CD14-positive monocyte (primary cell): ENCODE measurements around the gene IL1A. TPM values are rescaled to one million over a fixed set of nuclear protein-coding genes. Genes with fewer than 3 reads are reported as not detected.

Experiments used
- DNase-seq, 3 donors: peaks; one replicate each; pipeline ENCODE4 v3.0.0-alpha.2; 2011 to 2022
- H2AFZ ChIP-seq: 2 replicates; pipeline ENCODE4 v1.6.0; 2012; ENCODE audit warnings: mild to moderate bottlenecking, low read depth, low read length, inconsistent platforms; ENCODE audit not compliant: insufficient read depth, poor library complexity, severe bottlenecking
- H3K27ac ChIP-seq, 2 donors: 1 replicate in 1 of 2; 2 replicates in 1 of 2; pipeline ENCODE4 v1.5.1; 2012 to 2013; ENCODE audit warnings: low read length in 2 of 2, control low read depth in 1 of 2, inconsistent platforms in 1 of 2, low read depth in 1 of 2, mild to moderate bottlenecking in 1 of 2
- H3K27me3 ChIP-seq, 2 donors: one replicate each; pipeline versions ENCODE4 v1.6.0 to v1.6.1; 2011 to 2013; ENCODE audit warnings: low read length in 2 of 2; ENCODE audit not compliant: control insufficient read depth in 2 of 2, insufficient read depth in 2 of 2
- H3K36me3 ChIP-seq, 2 donors: replicated peaks in 1 of 2; 1 replicate in 1 of 2; 2 replicates in 1 of 2; pipeline versions ENCODE4 v1.5.1 to v1.6.1; 2012 to 2013; ENCODE audit warnings: low read length in 2 of 2, control low read depth in 1 of 2, inconsistent platforms in 1 of 2, mild to moderate bottlenecking in 1 of 2; ENCODE audit not compliant: insufficient read depth in 2 of 2, control insufficient read depth in 1 of 2
- H3K4me1 ChIP-seq, 2 donors: 1 replicate in 1 of 2; 2 replicates in 1 of 2; pipeline versions ENCODE4 v1.5.1 to v1.6.1; 2012 to 2013; ENCODE audit warnings: low read length in 2 of 2, control low read depth in 1 of 2, inconsistent platforms in 1 of 2, mild to moderate bottlenecking in 1 of 2, moderate library complexity in 1 of 2; ENCODE audit not compliant: insufficient read depth in 2 of 2, control insufficient read depth in 1 of 2
- H3K4me2 ChIP-seq: replicated peaks from 2 replicates; pipeline ENCODE3; 2012; ENCODE audit warnings: low read length, moderate library complexity, mild to moderate bottlenecking; ENCODE audit not compliant: poor library complexity, severe bottlenecking; ENCODE audit errors: extremely low read depth
- H3K4me3 ChIP-seq, 3 experiments: fragments of 200-600 bp in 1 of 3; sonication (generic) in 1 of 3; replicated peaks in 1 of 3; 1 replicate in 2 of 3; 2 replicates in 1 of 3; pipeline ENCODE4 v1.5.1; 2011 to 2013; ENCODE audit warnings: low read length in 3 of 3, mild to moderate bottlenecking in 3 of 3, control low read depth in 2 of 3, low read depth in 2 of 3, inconsistent platforms in 1 of 3, moderate library complexity in 1 of 3
- H3K79me2 ChIP-seq: 2 replicates; pipeline ENCODE4 v1.6.0; 2012; ENCODE audit warnings: mild to moderate bottlenecking, control low read depth, inconsistent platforms, low read length, moderate library complexity; ENCODE audit not compliant: insufficient read depth
- H3K9ac ChIP-seq: 2 replicates; pipeline ENCODE4 v1.6.0; 2017; ENCODE audit warnings: low read length, mild to moderate bottlenecking; ENCODE audit not compliant: insufficient read depth, poor library complexity, severe bottlenecking
- H3K9me3 ChIP-seq, 2 donors: replicated peaks in 1 of 2; 1 replicate in 1 of 2; 2 replicates in 1 of 2; pipeline versions ENCODE4 v1.5.1 to v1.6.1; 2012 to 2013; ENCODE audit warnings: low read length in 2 of 2, control low read depth in 1 of 2; ENCODE audit not compliant: control insufficient read depth in 1 of 2, insufficient read depth in 1 of 2
- H4K20me1 ChIP-seq: 2 replicates; pipeline ENCODE4 v1.6.0; 2012; ENCODE audit warnings: mild to moderate bottlenecking, low read length, control low read depth, moderate library complexity; ENCODE audit not compliant: insufficient read depth
- H3K27ac Mint-ChIP-seq, 7 donors: one replicate each; pipeline ENCODE4 v1.8.0; 2020; ENCODE audit warnings: mild to moderate bottlenecking in 7 of 7, mixed read lengths in 7 of 7, moderate library complexity in 6 of 7, inconsistent platforms in 2 of 7
- H3K27me3 Mint-ChIP-seq, 3 donors: one replicate each; pipeline ENCODE4 v1.8.0; 2021 to 2022; ENCODE audit warnings: low read depth in 3 of 3, mild to moderate bottlenecking in 3 of 3, mixed read lengths in 3 of 3, moderate library complexity in 3 of 3, inconsistent platforms in 1 of 3
- H3K36me3 Mint-ChIP-seq, 2 donors: one replicate each; pipeline ENCODE4 v1.8.0; 2020; ENCODE audit warnings: mixed read lengths in 2 of 2, inconsistent platforms in 1 of 2, mild to moderate bottlenecking in 1 of 2
- H3K4me1 Mint-ChIP-seq: one replicate; pipeline ENCODE4 v1.8.0; 2020; ENCODE audit warnings: mild to moderate bottlenecking, mixed read lengths
- H3K4me3 Mint-ChIP-seq, 2 donors: one replicate each; pipeline ENCODE4 v1.8.0; 2020; ENCODE audit warnings: mild to moderate bottlenecking in 2 of 2, mixed read lengths in 2 of 2, moderate library complexity in 1 of 2
- H3K9me3 Mint-ChIP-seq, 7 donors: one replicate each; pipeline ENCODE4 v1.8.0; 2020 to 2022; ENCODE audit warnings: mixed read lengths in 7 of 7, mild to moderate bottlenecking in 6 of 7, moderate library complexity in 6 of 7, inconsistent platforms in 2 of 7
- WGBS: methylation state at CpG from one replicate; pipeline ENCODE4 v1.1.5; 2013; ENCODE audit warnings: missing lambda C conversion rate; ENCODE audit not compliant: insufficient coverage; 5-methylcytosine and 5-hydroxymethylcytosine counted together
- intact Hi-C, 2 donors: fragments of 100-400 bp; cut with micrococcal nuclease; formaldehyde crosslinking; loops; one replicate each; pipeline versions ENCODE4 v1.15.0 to v1.15.1; 2023
- polyA plus RNA-seq, 3 donors: library from polyadenylated mRNA; depleted of rRNA in 1 of 3; unstranded in 2 of 3; stranded (reverse) in 1 of 3; fragments of 300-500 nt in 2 of 3; fragments of >200 nt in 1 of 3; fragmentation: Illumina TruSeq in 2 of 3; gene quantifications; 1 replicate in 2 of 3; 2 replicates in 1 of 3; pipeline ENCODE4 v1.2.3, GENCODE V29; 2012 to 2021
- TF ChIP-seq, protein P1 (sequence below): fragments of 200-600 bp; IDR thresholded peaks from one replicate; pipeline ENCODE4 v1.8.0; 2022; ENCODE audit warnings: antibody characterized with exemption, mild to moderate bottlenecking

Gene IL1A
- polyA plus RNA-seq, 3 donors: 0.26 to 0.83 TPM; not detected in 1

DNA sequence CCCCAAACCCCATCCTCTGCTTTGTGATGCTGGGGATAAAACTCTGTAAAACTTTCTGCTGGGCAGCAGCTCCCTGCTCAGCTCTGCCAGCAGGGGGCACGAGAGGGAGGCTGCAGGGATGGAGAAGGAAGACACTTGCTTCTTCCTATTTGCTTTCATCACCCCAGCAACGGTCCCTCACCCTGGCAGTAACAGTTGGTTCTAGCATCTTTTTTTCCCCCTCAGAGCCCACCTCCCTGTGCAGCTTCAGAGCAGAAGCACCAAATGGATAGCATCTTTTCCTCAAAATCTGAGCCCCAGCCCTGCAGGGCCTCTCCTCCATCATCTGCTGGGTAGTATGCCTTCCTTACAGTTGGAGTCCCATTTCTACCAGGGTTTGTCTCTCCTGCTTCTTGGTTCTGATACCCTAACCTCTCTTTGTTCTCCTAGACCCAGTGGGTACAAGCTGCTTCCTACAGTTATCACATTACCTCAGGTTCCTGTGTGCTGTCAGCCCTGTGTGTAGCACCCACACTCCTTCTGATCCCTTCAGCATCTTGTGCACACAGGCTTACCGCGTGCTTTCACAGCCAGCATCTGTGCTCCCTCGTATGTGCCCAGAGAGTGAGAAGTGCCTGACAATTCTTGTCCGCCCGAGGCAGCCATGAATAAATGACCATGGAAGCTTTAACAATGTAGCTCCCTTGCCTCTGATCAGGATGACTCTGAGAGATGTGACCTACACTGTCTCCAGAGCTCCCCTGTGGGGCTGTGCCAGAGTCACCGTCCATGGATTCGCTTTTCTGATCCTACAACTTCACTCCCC, 34.3 kb downstream of the IL1A start:
- Histone ChIP-seq H3K36me3 (peaks cover 17 to 53% of the 10 kb centered on the region in 2 donors), H3K27ac (peak overlapping the region in 1 of 2 donors; percentile 27), H2AFZ (no peak overlapping the region), H3K9me3 (no peaks in the 10 kb centered on the region), H3K4me3 (no peak overlapping the region), H3K4me2 (no peak overlapping the region), H4K20me1 (no peaks in the 10 kb centered on the region), H3K79me2 (peaks cover 76% of the 10 kb centered on the region), H3K27me3 (no peaks in the 10 kb centered on the region), H3K9ac (no peak overlapping the region), H3K4me1 (peaks cover 10 to 12% of the 10 kb centered on the region in 2 donors)
- 80% methylated on average over 6 of the region's 9 CpGs for WGBS
- Mint-ChIP-seq H3K4me3 (peak overlapping the region in 1 of 2 donors; percentile 4), H3K27ac (peak overlapping the region; percentile 58 to 92 (median 77)), H3K4me1 (peaks cover 14% of the 10 kb centered on the region), H3K36me3 (peaks cover 28 to 64% of the 10 kb centered on the region in 2 donors), H3K9me3 (no peaks in the 10 kb centered on the region), H3K27me3 (no peaks in the 10 kb centered on the region)
- intact Hi-C loops: loop anchor here (5.0 kb wide), 4 partner anchors 42 to 192 kb away; no protein-coding TSS in a partner anchor
- peak; percentile 79 to 87 (median 80) for DNase-seq
- TF ChIP-seq, protein P1, sequence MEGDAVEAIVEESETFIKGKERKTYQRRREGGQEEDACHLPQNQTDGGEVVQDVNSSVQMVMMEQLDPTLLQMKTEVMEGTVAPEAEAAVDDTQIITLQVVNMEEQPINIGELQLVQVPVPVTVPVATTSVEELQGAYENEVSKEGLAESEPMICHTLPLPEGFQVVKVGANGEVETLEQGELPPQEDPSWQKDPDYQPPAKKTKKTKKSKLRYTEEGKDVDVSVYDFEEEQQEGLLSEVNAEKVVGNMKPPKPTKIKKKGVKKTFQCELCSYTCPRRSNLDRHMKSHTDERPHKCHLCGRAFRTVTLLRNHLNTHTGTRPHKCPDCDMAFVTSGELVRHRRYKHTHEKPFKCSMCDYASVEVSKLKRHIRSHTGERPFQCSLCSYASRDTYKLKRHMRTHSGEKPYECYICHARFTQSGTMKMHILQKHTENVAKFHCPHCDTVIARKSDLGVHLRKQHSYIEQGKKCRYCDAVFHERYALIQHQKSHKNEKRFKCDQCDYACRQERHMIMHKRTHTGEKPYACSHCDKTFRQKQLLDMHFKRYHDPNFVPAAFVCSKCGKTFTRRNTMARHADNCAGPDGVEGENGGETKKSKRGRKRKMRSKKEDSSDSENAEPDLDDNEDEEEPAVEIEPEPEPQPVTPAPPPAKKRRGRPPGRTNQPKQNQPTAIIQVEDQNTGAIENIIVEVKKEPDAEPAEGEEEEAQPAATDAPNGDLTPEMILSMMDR: peak; percentile 95

DNA sequence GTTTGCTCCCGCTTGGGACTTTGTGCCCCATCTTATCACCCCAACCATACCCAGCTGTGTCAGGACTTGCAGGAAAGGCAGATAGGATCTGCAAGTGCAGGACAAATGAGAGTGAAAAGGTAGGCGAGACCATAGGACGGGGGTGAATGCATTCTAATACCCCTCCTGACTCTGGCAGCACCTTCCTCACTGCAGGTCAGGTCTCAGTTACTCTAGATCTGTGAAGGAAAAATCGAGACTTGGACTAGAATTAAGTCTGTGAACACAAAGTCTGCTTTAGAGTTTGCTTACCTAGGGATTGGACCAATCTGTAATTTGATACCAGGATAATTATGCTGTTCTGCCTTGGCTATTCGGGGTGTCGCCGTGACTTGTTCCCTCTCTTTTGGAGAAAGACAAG, 43.8 kb downstream of the IL1A start:
- H3K27me3 Mint-ChIP-seq: no peaks in the 10 kb centered on the region
- peaks cover 42 to 86% of the 10 kb centered on the region in 2 donors for H3K36me3 ChIP-seq
- H3K9ac ChIP-seq: no peak overlapping the region
- H2AFZ ChIP-seq: no peak overlapping the region
- no peaks in the 10 kb centered on the region for H3K79me2 ChIP-seq
- no peak overlapping the region for H3K4me2 ChIP-seq
- H3K4me3 Mint-ChIP-seq: no peak overlapping the region
- peak overlapping the region in 1 of 2 donors; percentile 28 for H3K27ac ChIP-seq
- H3K36me3 Mint-ChIP-seq: peaks cover 54 to 80% of the 10 kb centered on the region in 2 donors
- H3K9me3 ChIP-seq: no peaks in the 10 kb centered on the region
- H3K4me1 Mint-ChIP-seq: no peaks in the 10 kb centered on the region
- no peaks in the 10 kb centered on the region for H3K9me3 Mint-ChIP-seq
- H3K27me3 ChIP-seq: no peaks in the 10 kb centered on the region
- H3K4me3 ChIP-seq: no peak overlapping the region
- peak overlapping the region in 1 of 7 donors; percentile 6 for H3K27ac Mint-ChIP-seq
- H4K20me1 ChIP-seq: no peaks in the 10 kb centered on the region
- TF ChIP-seq, protein P1: no peak
- no peak for DNase-seq
- WGBS: no CpG with 5 or more reads among the region's 7 CpGs
- intact Hi-C loops: no loop called here
- H3K4me1 ChIP-seq: no peaks in the 10 kb centered on the region
